ENCODE data around the gene EXOC3. TPM values are rescaled to one million over a fixed set of nuclear protein-coding genes. Genes with fewer than 3 reads are reported as not detected.
"Not testable (repeated sequence)": the region's sequence is repeated elsewhere in the genome, so short reads cannot be mapped to it uniquely, and the experiment has no call there.

EXOC3 gene
- total and polyA plus RNA-seq, 10 of the 15 experiments (the other 5 are each of a cell fraction or from before 2014, with no cell fraction given): 1.6 to 53.0 (median 27.9) TPM

DNA sequence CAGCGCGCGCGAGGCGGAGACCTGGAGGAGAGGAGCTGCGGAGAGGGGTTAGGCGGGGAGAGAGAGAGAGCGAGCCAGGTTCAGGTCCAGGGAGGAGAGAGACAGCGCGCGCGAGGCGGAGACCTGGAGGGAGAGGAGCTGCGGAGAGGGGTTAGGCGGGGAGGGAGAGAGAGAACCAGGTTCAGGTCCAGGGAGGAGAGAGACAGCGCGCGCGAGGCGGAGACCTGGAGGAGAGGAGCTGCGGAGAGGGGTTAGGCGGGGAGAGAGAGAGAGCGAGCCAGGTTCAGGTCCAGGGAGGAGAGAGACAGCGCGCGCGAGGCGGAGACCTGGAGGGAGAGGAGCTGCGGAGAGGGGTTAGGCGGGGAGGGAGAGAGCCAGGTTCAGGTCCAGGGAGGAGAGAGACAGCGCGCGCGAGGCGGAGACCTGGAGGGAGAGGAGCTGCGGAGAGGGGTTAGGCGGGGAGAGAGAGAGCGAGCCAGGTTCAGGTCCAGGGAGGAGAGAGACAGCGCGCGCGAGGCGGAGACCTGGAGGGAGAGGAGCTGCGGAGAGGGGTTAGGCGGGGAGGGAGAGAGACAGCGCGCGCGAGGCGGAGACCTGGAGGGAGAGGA, 31.4 kb downstream of the EXOC3 start:
- peak overlapping the region; percentile 2; the same call in 1 of the 2 replicates for H3K9ac ChIP-seq (ENCODE audit: control insufficient read depth, insufficient read depth, low read length)
- H3K9me3 ChIP-seq (replicated peaks; ENCODE audit: control insufficient read depth, insufficient read depth, low read length); DNase-seq (ENCODE audit: low read depth, low spot score); H3K27me3 ChIP-seq (replicated peaks in 1 of 2; ENCODE audit: control insufficient read depth in 2 of 2, insufficient read depth in 2 of 2, low read length in 1 of 2); BruUV-seq (replicated peaks); H4K20me1 ChIP-seq (ENCODE audit: control insufficient read depth, insufficient read depth); H2AFZ ChIP-seq (ENCODE audit: control insufficient read depth, low read depth, low read length); ATAC-seq; H3K27ac ChIP-seq (ENCODE audit: control insufficient read depth, insufficient read depth); in situ Hi-C loops (cut with MboI); FAIRE-seq; H3K4me1 ChIP-seq (ENCODE audit: control insufficient read depth, insufficient read depth, low read length); H3K36me3 ChIP-seq (ENCODE audit: control insufficient read depth in 2 of 2, insufficient read depth in 2 of 2, low read length in 1 of 2): not testable (repeated sequence)
- peaks cover 21% of the 10 kb centered on the region for H3K79me2 ChIP-seq (ENCODE audit: control insufficient read depth, insufficient read depth, low read length)
- POLR2A ChIA-PET: interaction anchor here (0.6 to 2.9 kb wide), 3 partner anchors 14 to 29 kb away, joined by 3 to 17 read pairs (median 9); no protein-coding TSS in a partner anchor
- peak overlapping the region; percentile 52; the same call in 1 of the 2 replicates for H3K4me2 ChIP-seq (ENCODE audit: control insufficient read depth, insufficient read depth)
- RAD21 ChIA-PET (ENCODE audit: unreplicated experiment): interaction anchor here (1.3 to 2.7 kb wide), 4 partner anchors 14 to 169 kb away, joined by 3 to 18 read pairs (median 7); no protein-coding TSS in a partner anchor
- 0% methylated on average over 5 of the region's 50 CpGs for WGBS (ENCODE audit: insufficient coverage, insufficient replicate concordance, low lambda C conversion rate, missing lambda C conversion rate)
- intact Hi-C loops (cut with micrococcal nuclease; ENCODE audit: unreplicated experiment): loop anchor here (10.0 kb wide), 1 partner anchor 140 kb away; the partner anchor contains the start of gene CEP72
- peak overlapping the region; percentile 90; the same call in 1 of the 2 replicates for H3K4me3 ChIP-seq
- CTCF ChIA-PET: interaction anchor here (1.0 to 5.4 kb wide), 2 partner anchors 11 to 28 kb away, joined by 4 to 46 read pairs; no protein-coding TSS in a partner anchor
- SMC1A ChIA-PET (ENCODE audit: uncharacterized antibody, unreplicated experiment): interaction anchor here (0.6 to 1.4 kb wide), 4 partner anchors 28 to 199 kb away, joined by 3 to 6 read pairs (median 4); no protein-coding TSS in a partner anchor

DNA sequence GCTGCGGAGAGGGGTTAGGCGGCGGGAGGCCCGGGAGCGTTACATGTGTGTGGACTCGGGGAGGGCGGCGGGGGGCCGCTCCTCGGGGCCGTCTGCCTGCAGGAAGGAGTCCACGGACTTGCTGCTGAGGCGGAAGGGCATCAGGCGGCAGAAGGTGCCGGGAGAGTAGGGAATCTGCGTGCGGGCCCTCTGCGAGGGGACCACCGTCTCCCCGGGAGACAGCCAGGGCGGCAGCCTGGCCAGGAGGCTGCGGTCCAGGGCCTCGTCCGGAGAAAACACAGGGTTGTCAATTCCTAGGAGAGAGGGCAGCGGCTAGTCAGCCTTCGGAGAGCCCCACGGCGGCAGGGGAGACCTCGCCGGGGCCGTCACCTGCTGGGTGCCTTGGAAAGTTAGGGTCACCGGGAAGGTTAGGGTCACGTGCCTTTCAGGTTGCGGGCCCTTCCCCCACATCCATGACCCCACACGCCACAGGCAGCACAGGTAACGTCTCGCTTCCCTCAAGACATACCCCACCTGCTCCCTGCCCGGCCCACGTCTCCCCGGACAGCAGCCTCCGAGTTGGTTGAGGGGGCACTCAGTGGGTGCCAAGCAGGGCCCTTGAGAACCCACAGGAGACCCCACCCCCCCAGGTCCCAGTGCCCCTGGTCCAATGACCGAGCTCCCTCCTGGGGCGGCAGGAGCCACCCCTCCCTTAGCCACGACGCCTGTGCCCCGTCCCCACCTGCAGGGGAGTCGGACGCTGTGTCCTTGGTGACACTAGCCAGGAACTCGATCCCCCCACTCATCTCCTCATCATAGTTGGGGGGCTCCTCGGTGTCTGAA, 32.1 kb downstream of the EXOC3 start:
- intact Hi-C loops (cut with micrococcal nuclease; ENCODE audit: unreplicated experiment) (loop anchor here (10.0 kb wide), 1 partner anchor 140 kb away; the partner anchor contains the start of gene CEP72), in situ Hi-C loops (cut with MboI) (no loop called here)
- CTCF ChIA-PET: no interaction called here
- Histone ChIP-seq H2AFZ (ENCODE audit: control insufficient read depth, low read depth, low read length) (no peak overlapping the region), H3K9ac (ENCODE audit: control insufficient read depth, insufficient read depth, low read length) (peak overlapping the region; percentile 2; the same call in 1 of the 2 replicates), H3K9me3 (replicated peaks; ENCODE audit: control insufficient read depth, insufficient read depth, low read length) (no peaks in the 10 kb centered on the region), H3K27me3 (replicated peaks in 1 of 2; ENCODE audit: control insufficient read depth in 2 of 2, insufficient read depth in 2 of 2, low read length in 1 of 2) (no peaks in the 10 kb centered on the region), H3K4me3 (no peak overlapping the region; the same call in 1 of the 2 replicates), H3K27ac (ENCODE audit: control insufficient read depth, insufficient read depth) (no peak overlapping the region), H4K20me1 (ENCODE audit: control insufficient read depth, insufficient read depth) (no peaks in the 10 kb centered on the region), H3K79me2 (ENCODE audit: control insufficient read depth, insufficient read depth, low read length) (peaks cover 21% of the 10 kb centered on the region), H3K36me3 (ENCODE audit: control insufficient read depth in 2 of 2, insufficient read depth in 2 of 2, low read length in 1 of 2) (no peaks in the 10 kb centered on the region), H3K4me1 (ENCODE audit: control insufficient read depth, insufficient read depth, low read length) (peaks cover 4% of the 10 kb centered on the region), H3K4me2 (ENCODE audit: control insufficient read depth, insufficient read depth) (peak overlapping the region; percentile 52)
- SMC1A ChIA-PET (ENCODE audit: uncharacterized antibody, unreplicated experiment): no interaction called here
- BruUV-seq (replicated peaks): no TSS peak
- no peak for ATAC-seq
- TF ChIP-seq BHLHE40 (IDR thresholded peaks at IDR 0.05; ENCODE audit: borderline replicate concordance in 1 of 2, low read depth in 2 of 2, low read length in 1 of 2): peak in 1 of 2 experiments; percentile 54; a peak in 1 of 4 replicates
- TF ChIP-seq NFXL1 (IDR thresholded peaks at IDR 0.05; ENCODE audit: borderline replicate concordance): no peak
- TF ChIP-seq, protein P1, sequence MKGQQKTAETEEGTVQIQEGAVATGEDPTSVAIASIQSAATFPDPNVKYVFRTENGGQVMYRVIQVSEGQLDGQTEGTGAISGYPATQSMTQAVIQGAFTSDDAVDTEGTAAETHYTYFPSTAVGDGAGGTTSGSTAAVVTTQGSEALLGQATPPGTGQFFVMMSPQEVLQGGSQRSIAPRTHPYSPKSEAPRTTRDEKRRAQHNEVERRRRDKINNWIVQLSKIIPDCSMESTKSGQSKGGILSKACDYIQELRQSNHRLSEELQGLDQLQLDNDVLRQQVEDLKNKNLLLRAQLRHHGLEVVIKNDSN (IDR thresholded peaks at IDR 0.05; ENCODE audit: borderline replicate concordance, extremely low read length, insufficient read depth, low read depth, low read length): peak; percentile 51
- POLR2A ChIA-PET: interaction anchor here (0.6 kb wide), 1 partner anchor 131 kb away, joined by 3 read pairs; no protein-coding TSS in a partner anchor
- no peak for DNase-seq (ENCODE audit: low read depth, low spot score)
- WGBS (ENCODE audit: insufficient coverage, insufficient replicate concordance, low lambda C conversion rate, missing lambda C conversion rate): 31% methylated on average over 37 of the region's 50 CpGs
- FAIRE-seq: no peak
- RAD21 ChIA-PET (ENCODE audit: unreplicated experiment): no interaction called here
